Lower leg skin (tissue), 3 donors: ENCODE data around the gene LOXHD1.

Experiments
- POLR2A ChIP-seq, 2 donors: fragments of 450-650 bp; IDR thresholded peaks; one replicate each; pipeline ENCODE4 v1.6.1; 2016 to 2017; ENCODE audit warnings: antibody characterized with exemption in 2 of 2, mild to moderate bottlenecking in 1 of 2, moderate library complexity in 1 of 2
- TF ChIP-seq, protein P1 (sequence below), 3 donors: fragments of 450-650 bp; IDR thresholded peaks; one replicate each; pipeline ENCODE4 v1.5.1; 2016; ENCODE audit warnings: antibody characterized with exemption in 3 of 3, mild to moderate bottlenecking in 3 of 3, moderate library complexity in 2 of 3

- TF ChIP-seq, protein P1, sequence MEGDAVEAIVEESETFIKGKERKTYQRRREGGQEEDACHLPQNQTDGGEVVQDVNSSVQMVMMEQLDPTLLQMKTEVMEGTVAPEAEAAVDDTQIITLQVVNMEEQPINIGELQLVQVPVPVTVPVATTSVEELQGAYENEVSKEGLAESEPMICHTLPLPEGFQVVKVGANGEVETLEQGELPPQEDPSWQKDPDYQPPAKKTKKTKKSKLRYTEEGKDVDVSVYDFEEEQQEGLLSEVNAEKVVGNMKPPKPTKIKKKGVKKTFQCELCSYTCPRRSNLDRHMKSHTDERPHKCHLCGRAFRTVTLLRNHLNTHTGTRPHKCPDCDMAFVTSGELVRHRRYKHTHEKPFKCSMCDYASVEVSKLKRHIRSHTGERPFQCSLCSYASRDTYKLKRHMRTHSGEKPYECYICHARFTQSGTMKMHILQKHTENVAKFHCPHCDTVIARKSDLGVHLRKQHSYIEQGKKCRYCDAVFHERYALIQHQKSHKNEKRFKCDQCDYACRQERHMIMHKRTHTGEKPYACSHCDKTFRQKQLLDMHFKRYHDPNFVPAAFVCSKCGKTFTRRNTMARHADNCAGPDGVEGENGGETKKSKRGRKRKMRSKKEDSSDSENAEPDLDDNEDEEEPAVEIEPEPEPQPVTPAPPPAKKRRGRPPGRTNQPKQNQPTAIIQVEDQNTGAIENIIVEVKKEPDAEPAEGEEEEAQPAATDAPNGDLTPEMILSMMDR (IDR thresholded peaks at IDR 0.05): no peak
- TF ChIP-seq POLR2A (IDR thresholded peaks at IDR 0.05): no peak
These were observed 65.1 kb downstream of the LOXHD1 start for GRCh38 chr18:46591783-46592391.
